H1 (cell line): ENCODE results near the gene ANKIB1.

Experiments
- BACH1 ChIP-seq: IDR thresholded peaks from 2 replicates; pipeline ENCODE4 v1.6.1; 2012; ENCODE audit warnings: low read length, improper control_type of control experiment
- CEBPB ChIP-seq: IDR thresholded peaks from 2 replicates; pipeline ENCODE4 v1.6.1; 2012; ENCODE audit warnings: low read depth, low read length
- EP300 ChIP-seq, 2 experiments: IDR thresholded peaks; 1 replicate in 1 of 2; 2 replicates in 1 of 2; pipeline ENCODE4 v1.6.1; 2011 to 2012; ENCODE audit warnings: low read depth in 2 of 2, low read length in 2 of 2, mild to moderate bottlenecking in 2 of 2, borderline replicate concordance in 1 of 2, inconsistent platforms in 1 of 2, moderate library complexity in 1 of 2
- EZH2 ChIP-seq: fragments of 200-600 bp; sonication (generic); IDR thresholded peaks from 2 replicates; pipeline ENCODE4 v1.7.1; 2012; ENCODE audit warnings: low read depth, mild to moderate bottlenecking, moderate library complexity, low read length, inconsistent platforms; ENCODE audit not compliant: severe bottlenecking
- GABPA ChIP-seq: IDR thresholded peaks from 2 replicates; pipeline ENCODE4 v1.6.1; 2011; ENCODE audit warnings: mild to moderate bottlenecking, low read length, moderate library complexity, borderline replicate concordance; ENCODE audit not compliant: insufficient read depth
- KDM1A ChIP-seq: fragments of 200-600, 300-600 bp; sonication (generic); IDR thresholded peaks from 2 replicates; pipeline ENCODE4 v1.7.1; 2016; ENCODE audit warnings: mild to moderate bottlenecking, low read length, borderline replicate concordance
- NANOG ChIP-seq: IDR thresholded peaks from 2 replicates; pipeline ENCODE4 v1.6.1; 2011; ENCODE audit warnings: low read length, low read depth, mild to moderate bottlenecking, inconsistent platforms; ENCODE audit not compliant: insufficient read depth, poor library complexity, severe bottlenecking
- POLR2A ChIP-seq, 2 experiments: IDR thresholded peaks; 1 replicate in 1 of 2; 2 replicates in 1 of 2; pipeline ENCODE4 v1.6.1; 2011; ENCODE audit warnings: low read depth in 2 of 2, low read length in 2 of 2, mild to moderate bottlenecking in 2 of 2; ENCODE audit errors: control extremely low read depth in 1 of 2
- RFX5 ChIP-seq: IDR thresholded peaks from 2 replicates; pipeline ENCODE4 v1.6.1; 2011; ENCODE audit warnings: low read depth, low read length, improper control_type of control experiment, borderline replicate concordance
- TBP ChIP-seq: IDR thresholded peaks from 2 replicates; pipeline ENCODE4 v1.6.1; 2011; ENCODE audit warnings: low read depth, low read length, improper control_type of control experiment
- TF ChIP-seq, protein P1 (sequence below), 3 experiments: IDR thresholded peaks; 1 replicate in 2 of 3; 2 replicates in 1 of 3; pipeline versions ENCODE4 v1.5.1 to v1.6.1; 2011; ENCODE audit warnings: low read length in 3 of 3, mild to moderate bottlenecking in 3 of 3, inconsistent platforms in 2 of 3, low read depth in 1 of 3, moderate library complexity in 1 of 3; ENCODE audit not compliant: insufficient read depth in 1 of 3; ENCODE audit errors: control extremely low read depth in 1 of 3
- TF ChIP-seq, protein P2 (sequence below): IDR thresholded peaks from 2 replicates; pipeline ENCODE4 v1.6.1; 2011; ENCODE audit warnings: low read length, improper control_type of control experiment

DNA sequence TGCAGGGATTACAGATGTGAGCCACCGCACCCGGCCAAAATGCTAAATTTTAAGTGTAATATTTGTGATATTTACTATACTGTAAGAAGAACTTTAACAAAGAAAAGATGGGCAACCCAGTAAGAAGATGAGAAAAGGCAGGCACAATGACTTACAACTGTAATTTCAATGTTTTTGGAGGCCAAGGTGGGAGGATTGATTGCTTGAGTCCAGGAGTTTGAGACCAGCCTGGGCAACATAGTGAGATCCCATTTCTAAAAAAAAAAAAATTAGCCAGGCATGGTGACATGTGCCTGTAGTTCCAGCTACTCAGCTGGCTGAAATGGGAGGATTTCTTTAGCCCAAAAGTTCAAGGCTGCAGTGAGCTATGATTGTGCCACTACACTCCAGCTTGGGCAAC lies 189.8 kb downstream of the ANKIB1 start:
- TF ChIP-seq, protein P1, sequence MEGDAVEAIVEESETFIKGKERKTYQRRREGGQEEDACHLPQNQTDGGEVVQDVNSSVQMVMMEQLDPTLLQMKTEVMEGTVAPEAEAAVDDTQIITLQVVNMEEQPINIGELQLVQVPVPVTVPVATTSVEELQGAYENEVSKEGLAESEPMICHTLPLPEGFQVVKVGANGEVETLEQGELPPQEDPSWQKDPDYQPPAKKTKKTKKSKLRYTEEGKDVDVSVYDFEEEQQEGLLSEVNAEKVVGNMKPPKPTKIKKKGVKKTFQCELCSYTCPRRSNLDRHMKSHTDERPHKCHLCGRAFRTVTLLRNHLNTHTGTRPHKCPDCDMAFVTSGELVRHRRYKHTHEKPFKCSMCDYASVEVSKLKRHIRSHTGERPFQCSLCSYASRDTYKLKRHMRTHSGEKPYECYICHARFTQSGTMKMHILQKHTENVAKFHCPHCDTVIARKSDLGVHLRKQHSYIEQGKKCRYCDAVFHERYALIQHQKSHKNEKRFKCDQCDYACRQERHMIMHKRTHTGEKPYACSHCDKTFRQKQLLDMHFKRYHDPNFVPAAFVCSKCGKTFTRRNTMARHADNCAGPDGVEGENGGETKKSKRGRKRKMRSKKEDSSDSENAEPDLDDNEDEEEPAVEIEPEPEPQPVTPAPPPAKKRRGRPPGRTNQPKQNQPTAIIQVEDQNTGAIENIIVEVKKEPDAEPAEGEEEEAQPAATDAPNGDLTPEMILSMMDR (IDR thresholded peaks at IDR 0.05; ENCODE audit: control extremely low read depth in 1 of 3, insufficient read depth in 1 of 3, low read depth in 1 of 3, low read length in 3 of 3), result no peak
- TF ChIP-seq BACH1, result no peak
- TF ChIP-seq EZH2, result no peak
- TF ChIP-seq, protein P2, sequence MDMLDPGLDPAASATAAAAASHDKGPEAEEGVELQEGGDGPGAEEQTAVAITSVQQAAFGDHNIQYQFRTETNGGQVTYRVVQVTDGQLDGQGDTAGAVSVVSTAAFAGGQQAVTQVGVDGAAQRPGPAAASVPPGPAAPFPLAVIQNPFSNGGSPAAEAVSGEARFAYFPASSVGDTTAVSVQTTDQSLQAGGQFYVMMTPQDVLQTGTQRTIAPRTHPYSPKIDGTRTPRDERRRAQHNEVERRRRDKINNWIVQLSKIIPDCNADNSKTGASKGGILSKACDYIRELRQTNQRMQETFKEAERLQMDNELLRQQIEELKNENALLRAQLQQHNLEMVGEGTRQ, result no peak
- TF ChIP-seq TBP, result no peak
- no peak for TF ChIP-seq NANOG
- TF ChIP-seq EP300 (IDR thresholded peaks at IDR 0.05; ENCODE audit: borderline replicate concordance in 1 of 2, low read depth in 2 of 2, low read length in 2 of 2), result no peak
- TF ChIP-seq KDM1A, result 0 out of 2 replicates have a peak, but pooled peaks have one; percentile 14
- TF ChIP-seq GABPA, result no peak
- no peak for TF ChIP-seq POLR2A (IDR thresholded peaks at IDR 0.05; ENCODE audit: control extremely low read depth in 1 of 2, low read depth in 2 of 2, low read length in 2 of 2)
- no peak for TF ChIP-seq CEBPB
- TF ChIP-seq RFX5, result no peak
